HG02870 (cell line): ENCODE results near the gene TSPYL2.

Experiments
- ATAC-seq: cut with Tn5 transposase; IDR thresholded peaks from one replicate; pipeline ENCODE4 v1.9.1; 2021; ENCODE audit warnings: mild to moderate bottlenecking, moderate library complexity; ENCODE audit not compliant: unreplicated experiment

TSPYL2 gene

GRCh38 chrX:53081925-53082772 lies at the start of gene TSPYL2:
Gene TSPYL2, plus strand, starts transcription at chrX:53082367. Its CDS starts 132 bp downstream, at chrX:53082499.
- peak; percentile 89 for ATAC-seq

DNA sequence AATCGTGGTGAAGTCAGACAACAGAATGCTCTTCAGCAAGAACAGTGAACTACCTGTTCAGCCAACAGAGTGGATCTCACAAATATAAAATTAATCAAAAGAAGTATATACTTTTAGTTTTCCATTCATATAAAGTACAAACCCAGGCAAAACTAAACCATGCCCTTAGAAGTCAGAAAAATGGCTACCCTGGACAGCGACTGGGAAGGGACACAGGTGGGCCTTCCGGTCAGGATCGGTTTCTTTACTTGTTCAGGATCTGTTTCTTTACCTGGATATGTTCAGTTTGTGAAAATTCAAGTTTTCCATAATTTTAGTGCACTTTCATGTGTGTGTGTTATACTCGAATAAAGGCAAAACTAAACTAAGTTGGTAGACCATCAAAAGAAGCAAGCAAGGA lies 46.0 kb upstream of the TSPYL2 start:
- ATAC-seq = no peak

GRCh38 chrX:53039236-53039635 lies 42.9 kb upstream of the TSPYL2 start:
- ATAC-seq = no peak

- ATAC-seq = no peak
These were observed 37.2 kb upstream of the TSPYL2 start for GRCh38 chrX:53044995-53045394.

- no peak for ATAC-seq
These were observed 34.9 kb upstream of the TSPYL2 start for GRCh38 chrX:53047228-53047627.

GRCh38 chrX:53048169-53049126 lies 33.7 kb upstream of the TSPYL2 start, which contains the start of gene GPR173:
Gene GPR173, plus strand, starts transcription at chrX:53048789. Its CDS starts 27,833 bp downstream, at chrX:53076622.
- no peak for ATAC-seq

DNA sequence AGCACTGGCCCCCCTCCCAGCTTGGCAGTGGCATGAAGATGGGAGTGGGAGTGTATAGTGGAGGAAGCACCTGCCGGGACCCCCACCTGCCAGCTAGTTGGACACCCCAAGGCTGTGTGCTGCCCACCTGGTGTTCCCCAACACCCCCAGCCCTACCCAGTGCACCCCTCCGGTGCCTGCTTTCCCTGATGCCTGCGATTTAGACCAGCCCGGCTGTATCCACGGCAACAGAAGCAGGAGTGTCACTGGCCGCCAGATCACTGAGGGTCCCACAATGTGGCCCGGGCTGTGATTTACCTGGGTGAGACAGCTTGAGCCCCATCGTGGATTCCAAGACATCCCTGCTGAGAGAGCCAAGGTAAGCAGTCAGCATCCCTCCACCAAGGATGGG lies 33.0 kb upstream of the TSPYL2 start:
- ATAC-seq = no peak

- ATAC-seq = no peak
These were observed 31.3 kb upstream of the TSPYL2 start for GRCh38 chrX:53050841-53051240.

DNA sequence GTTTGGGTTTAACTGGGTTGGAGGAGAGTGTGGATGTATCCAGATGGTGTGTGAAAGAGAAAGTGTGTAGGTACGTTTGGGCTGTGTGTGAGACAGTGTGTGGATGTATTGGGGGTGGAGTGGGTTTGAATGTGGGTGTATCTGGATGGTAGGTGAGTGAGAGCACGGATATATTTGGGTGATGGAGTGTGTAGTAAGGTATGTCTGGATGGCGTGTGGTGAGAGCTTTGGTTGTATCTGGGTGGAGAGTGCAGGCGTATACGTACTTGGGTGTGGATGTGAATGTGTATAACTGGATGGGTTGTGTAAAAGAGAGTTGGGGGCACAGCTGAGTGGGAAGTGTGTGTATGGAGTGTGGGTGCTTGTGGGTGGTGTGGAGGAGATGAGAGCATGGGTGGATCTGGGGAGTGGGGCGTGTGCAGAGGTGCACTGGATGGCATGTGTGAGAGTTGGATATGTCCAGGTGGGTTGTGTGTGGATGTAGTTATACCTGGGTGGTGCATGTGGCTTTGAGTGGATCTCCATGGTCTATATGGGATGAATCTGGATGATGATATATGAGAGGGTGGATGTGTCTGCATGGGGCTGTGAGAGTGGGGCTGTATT lies 26.8 kb upstream of the TSPYL2 start:
- ATAC-seq = no peak

- ATAC-seq = no peak
These were observed 25.9 kb upstream of the TSPYL2 start for GRCh38 chrX:53056292-53056691.

- ATAC-seq = no peak
These were observed 17.1 kb upstream of the TSPYL2 start for GRCh38 chrX:53065104-53065503.

DNA sequence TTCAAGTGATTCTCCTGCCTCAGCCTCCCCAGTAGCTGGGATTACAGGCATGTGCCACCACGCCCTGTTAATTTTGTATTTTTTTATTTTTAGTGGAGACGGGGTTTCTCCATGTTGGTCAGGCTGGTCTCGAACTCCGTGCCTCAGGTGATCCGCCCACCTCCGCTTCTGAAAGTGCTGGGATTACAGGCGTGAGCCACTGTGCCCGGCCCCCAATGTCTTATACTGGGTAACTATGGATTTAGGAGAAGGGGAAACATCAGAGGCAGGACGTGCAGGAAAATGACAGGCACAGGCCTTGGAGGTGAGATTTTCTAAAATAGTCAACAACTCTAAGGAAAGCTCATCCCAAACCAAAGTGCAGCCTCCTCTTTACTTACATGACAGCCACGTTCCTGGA lies 11.1 kb upstream of the TSPYL2 start:
- no peak for ATAC-seq

DNA sequence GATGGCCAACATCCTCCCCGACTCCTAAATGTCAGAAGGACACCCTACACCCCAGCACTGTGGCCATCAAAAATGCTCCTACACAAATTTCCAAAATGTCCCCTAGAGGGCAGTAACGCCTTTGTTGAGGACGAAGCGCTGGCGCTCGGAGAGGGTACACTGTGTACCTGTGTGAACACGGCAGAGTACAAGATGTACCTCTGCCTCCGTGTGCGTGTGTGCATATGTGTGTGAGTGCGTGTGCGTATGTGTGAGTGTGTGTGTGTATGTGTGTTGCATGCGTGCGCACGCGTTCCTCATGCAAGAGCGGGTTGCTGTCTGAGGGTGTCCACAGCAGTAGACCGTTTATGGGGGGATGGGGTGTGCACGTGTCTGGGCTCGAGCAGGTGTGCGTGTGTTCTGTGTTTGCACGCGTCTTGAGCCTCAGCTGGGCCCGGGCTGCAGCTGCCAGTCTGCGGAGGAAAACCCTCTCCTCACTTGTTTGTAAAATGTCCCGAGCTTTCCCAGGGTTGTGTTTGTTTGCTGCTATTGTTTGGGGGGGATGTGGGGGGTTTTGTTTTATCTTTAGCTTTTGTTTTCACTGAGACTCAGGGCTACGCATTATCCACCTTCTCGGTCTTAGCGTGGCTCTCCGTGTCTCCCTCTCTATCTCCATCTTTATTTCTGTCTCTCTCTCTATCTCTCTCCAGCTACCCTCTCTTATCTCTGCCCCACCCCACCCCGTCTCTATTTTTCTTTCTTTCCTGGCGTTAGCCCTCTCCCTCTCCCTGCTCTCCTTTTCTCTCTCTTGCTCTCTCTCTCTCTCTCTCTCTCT lies 10.4 kb upstream of the TSPYL2 start:
- peak; percentile 76 for ATAC-seq

DNA sequence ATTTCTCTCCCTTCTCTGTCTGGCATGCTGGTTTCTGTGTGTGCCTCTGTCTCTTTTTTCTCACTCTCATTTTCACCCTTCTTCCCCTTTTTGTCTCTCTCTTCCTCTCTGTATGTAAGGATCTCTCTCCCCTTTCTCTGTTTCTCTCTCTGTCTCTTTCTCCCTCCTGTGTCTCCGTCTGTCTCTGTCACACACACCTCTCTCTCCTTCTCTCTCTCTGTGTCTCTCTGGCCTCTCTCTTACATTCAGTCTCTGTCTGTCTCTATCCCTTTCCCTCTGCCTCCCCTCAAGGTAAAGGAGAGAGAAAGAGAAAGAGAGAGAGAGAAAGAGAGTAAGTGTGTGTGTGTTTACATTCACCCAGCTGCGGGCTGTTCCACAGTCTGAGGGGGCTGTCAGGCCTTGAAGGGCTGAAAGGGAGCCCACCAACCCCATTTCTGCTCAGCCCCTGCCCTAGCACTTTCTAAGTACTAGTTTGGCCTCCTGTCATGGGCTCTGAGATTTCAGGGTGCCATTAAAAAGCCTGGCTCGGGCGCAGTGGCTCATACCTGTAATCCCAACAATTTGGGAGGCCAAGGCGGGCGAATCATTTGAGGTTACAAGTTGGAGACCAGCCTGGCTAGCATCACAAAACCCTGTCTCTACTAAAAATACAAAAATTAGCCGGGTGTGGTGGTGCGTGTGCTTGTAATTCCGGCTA lies 9.6 kb upstream of the TSPYL2 start:
- no peak for ATAC-seq

DNA sequence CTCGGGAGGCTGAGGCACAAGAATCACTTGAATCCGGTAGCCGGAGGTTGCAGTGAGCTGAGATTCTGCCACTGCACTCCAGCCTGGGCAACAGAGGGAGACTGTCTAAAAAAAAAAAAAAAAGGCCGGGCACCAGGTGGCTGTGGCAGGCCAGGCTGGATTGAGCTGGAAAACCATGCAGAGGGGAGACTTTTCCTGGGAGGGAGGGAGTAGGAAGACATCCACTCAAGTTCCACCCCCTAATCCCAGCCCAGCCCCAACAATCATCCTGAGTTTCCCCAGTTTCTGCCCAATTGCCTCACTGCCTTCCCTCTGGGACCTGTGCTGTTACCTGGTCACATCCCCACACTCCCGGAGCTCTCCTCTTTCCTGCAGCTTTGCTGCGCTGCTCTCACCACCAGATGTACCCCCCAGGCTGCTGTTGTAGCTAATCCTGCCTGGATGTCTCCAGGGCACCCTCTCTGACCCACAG lies 9.0 kb upstream of the TSPYL2 start:
- no peak for ATAC-seq

- no peak for ATAC-seq
These were observed 7.2 kb upstream of the TSPYL2 start for GRCh38 chrX:53075011-53075410.

GRCh38 chrX:53076671-53077070 lies 5.5 kb upstream of the TSPYL2 start:
- no peak for ATAC-seq

GRCh38 chrX:53077207-53078197 lies 4.7 kb upstream of the TSPYL2 start:
- no peak for ATAC-seq
